Right lobe of liver (tissue), 4 donors: Measurements from ENCODE around the gene OSBPL10.

ENCODE experiments used
- CTCF ChIP-seq, 4 donors: fragments of 200-600 bp in 3 of 4; fragments of 450-650 bp in 1 of 4; IDR thresholded peaks; one replicate each; pipeline versions ENCODE4 v1.5.1 to v1.8.0; 2016 to 2022; ENCODE audit warnings: antibody characterized with exemption in 4 of 4, mild to moderate bottlenecking in 2 of 4
- POLR2A ChIP-seq: fragments of 450-650 bp; IDR thresholded peaks from one replicate; pipeline ENCODE4 v1.6.1; 2017; ENCODE audit warnings: antibody characterized with exemption, mild to moderate bottlenecking
- donor health status: DM: no; HTN: no; CAD: no.
- donor health status: DM: no; HTN: no; CAD: no.
- donor health status: DM: no; HTN: yes; CAD: no.

DNA sequence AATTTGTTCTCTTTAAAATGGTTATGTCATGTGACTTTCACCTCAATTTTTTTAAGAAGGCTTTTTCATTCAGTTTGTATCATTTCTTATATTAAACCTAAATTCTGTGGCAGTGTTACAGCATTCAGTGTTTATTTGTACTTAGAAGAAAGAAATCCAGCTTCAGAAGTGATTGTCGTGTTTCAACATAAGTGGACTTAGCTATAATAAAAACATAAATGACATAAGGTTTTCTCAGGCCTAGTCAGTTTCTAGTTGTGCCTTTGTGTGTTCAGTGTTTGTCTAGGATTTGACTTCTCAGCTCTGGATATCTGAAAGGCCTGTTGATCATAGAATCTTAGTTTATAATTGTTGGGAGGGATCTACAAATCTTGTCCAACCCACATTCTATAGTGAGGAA, 367.9 kb downstream of the OSBPL10 start:
- TF ChIP-seq CTCF (IDR thresholded peaks at IDR 0.05) (no peak), POLR2A (no peak)
